ENCODE measurements around the gene DCHS2.

Gene DCHS2

GRCh38 chr4:154441124-154441523 is 50.5 kb downstream of the DCHS2 start:
- DNase-seq, result no peak

GRCh38 chr4:154439224-154439623 is 52.4 kb downstream of the DCHS2 start:
- DNase-seq, result no peak

GRCh38 chr4:154435895-154436294 is 55.7 kb downstream of the DCHS2 start:
- DNase-seq, result no peak

GRCh38 chr4:154433543-154433942 is 58.1 kb downstream of the DCHS2 start:
- no peak for DNase-seq

- no peak for DNase-seq
Measured at GRCh38 chr4:154429176-154429575, 62.4 kb downstream of the DCHS2 start.

- no peak for DNase-seq
Measured at GRCh38 chr4:154427149-154427548, 64.5 kb downstream of the DCHS2 start.

- no peak for DNase-seq
Measured at GRCh38 chr4:154425514-154425913, 66.1 kb downstream of the DCHS2 start.

GRCh38 chr4:154424810-154425484 is 66.7 kb downstream of the DCHS2 start:
- DNase-seq, result no peak

GRCh38 chr4:154422152-154422551 is 69.4 kb downstream of the DCHS2 start:
- DNase-seq, result no peak

- DNase-seq, result no peak
Measured at GRCh38 chr4:154421618-154422017, 70.0 kb downstream of the DCHS2 start.

GRCh38 chr4:154417373-154417673 is 74.3 kb downstream of the DCHS2 start:
- no peak for DNase-seq

GRCh38 chr4:154416190-154416547 is 75.4 kb downstream of the DCHS2 start:
- DNase-seq, result no peak

GRCh38 chr4:154415313-154415712 is 76.3 kb downstream of the DCHS2 start:
- DNase-seq, result no peak

- no peak for DNase-seq
Measured at GRCh38 chr4:154414796-154415195, 76.8 kb downstream of the DCHS2 start.

GRCh38 chr4:154414371-154414770 is 77.2 kb downstream of the DCHS2 start:
- no peak for DNase-seq

- no peak for DNase-seq
Measured at GRCh38 chr4:154407443-154407842, 84.2 kb downstream of the DCHS2 start.

- no peak for DNase-seq
Measured at GRCh38 chr4:154406018-154406795, 85.4 kb downstream of the DCHS2 start.

- no peak for DNase-seq
Measured at GRCh38 chr4:154399259-154399974, 92.2 kb downstream of the DCHS2 start.

GRCh38 chr4:154390324-154390723 is 101.3 kb downstream of the DCHS2 start:
- no peak for DNase-seq

GRCh38 chr4:154389148-154389547 is 102.5 kb downstream of the DCHS2 start:
- DNase-seq, result no peak

- no peak for DNase-seq
Measured at GRCh38 chr4:154384012-154384411, 107.6 kb downstream of the DCHS2 start.

GRCh38 chr4:154376486-154376885 is 115.1 kb downstream of the DCHS2 start:
- DNase-seq, result no peak

- DNase-seq, result no peak
Measured at GRCh38 chr4:154368060-154368459, 123.5 kb downstream of the DCHS2 start.

GRCh38 chr4:154367659-154368058 is 123.9 kb downstream of the DCHS2 start:
- DNase-seq, result no peak
